Lung (tissue), 12 donors: ENCODE data around the gene STX18. TPM values are rescaled to one million over a fixed set of nuclear protein-coding genes. Genes with fewer than 3 reads are reported as not detected.

Experiments used
- ATAC-seq: fragments of 200-7000 bp; cut with Tn5 transposase; one replicate; pipeline ENCODE4 v1.9.1; 2020; ENCODE audit warnings: moderate number of reproducible peaks; ENCODE audit not compliant: insufficient read depth, low FRiP score
- DNase-seq, 3 donors: peaks; one replicate each; pipeline ENCODE4 v3.0.0-alpha.2; 2013 to 2017
- H3K27ac ChIP-seq, 2 donors: one replicate each; pipeline ENCODE4 v1.5.1; 2013; ENCODE audit warnings: mild to moderate bottlenecking in 2 of 2, moderate library complexity in 2 of 2, control low read depth in 1 of 2, inconsistent platforms in 1 of 2, low read depth in 1 of 2, low read length in 1 of 2
- H3K27me3 ChIP-seq, 3 donors: one replicate each; pipeline ENCODE4 v1.5.1; 2013; ENCODE audit warnings: low read length in 2 of 3; ENCODE audit not compliant: control insufficient read depth in 3 of 3, insufficient read depth in 3 of 3
- H3K36me3 ChIP-seq, 4 donors: one replicate each; pipeline ENCODE4 v1.5.1; 2013; ENCODE audit warnings: low read length in 4 of 4, mild to moderate bottlenecking in 1 of 4, moderate library complexity in 1 of 4; ENCODE audit not compliant: control insufficient read depth in 4 of 4, insufficient read depth in 4 of 4
- H3K4me1 ChIP-seq, 5 donors: one replicate each; pipeline ENCODE4 v1.5.1; 2013; ENCODE audit warnings: low read length in 5 of 5, mild to moderate bottlenecking in 2 of 5, moderate library complexity in 1 of 5; ENCODE audit not compliant: control insufficient read depth in 5 of 5, insufficient read depth in 5 of 5
- H3K4me3 ChIP-seq: one replicate; pipeline ENCODE4 v1.5.1; 2013; ENCODE audit warnings: mild to moderate bottlenecking, control low read depth, moderate library complexity
- H3K9ac ChIP-seq, 2 donors: one replicate each; pipeline ENCODE4 v1.5.1; 2013; ENCODE audit warnings: low read length in 2 of 2, control low read depth in 1 of 2; ENCODE audit not compliant: insufficient read depth in 1 of 2
- H3K9me3 ChIP-seq, 4 donors: one replicate each; pipeline ENCODE4 v1.5.1; 2013; ENCODE audit warnings: low read length in 3 of 4, mild to moderate bottlenecking in 1 of 4, moderate library complexity in 1 of 4; ENCODE audit not compliant: control insufficient read depth in 4 of 4, insufficient read depth in 3 of 4
- WGBS, 2 donors: extraction: QIAGEN DNeasy Blood & Tissue Kit; methylation state at CpG; one replicate each; pipeline ENCODE4 v1.1.7; 2013; 5-methylcytosine and 5-hydroxymethylcytosine counted together
- polyA plus RNA-seq, 2 donors: library from polyadenylated mRNA; stranded (reverse); fragments of 200-250 nt; gene quantifications; one replicate each; pipeline ENCODE4 v1.2.1, GENCODE V29; 2013
- total RNA-seq, 2 donors: library from RNA; depleted of rRNA in 1 of 2; stranded (reverse); fragments of >200 nt in 1 of 2; gene quantifications; one replicate each; pipeline ENCODE4 v1.2.1, GENCODE V29; 2014 to 2021
- TF ChIP-seq, protein P1 (sequence below): IDR thresholded peaks from 2 replicates; pipeline ENCODE4 v1.5.1; 2012; ENCODE audit warnings: mild to moderate bottlenecking; ENCODE audit errors: control extremely low read depth, extremely low read depth
- donor health status: control.
- donor health status: control.
- donor health status: Bipolar disorder and iron deficiency.
- donor health status: healthy.
- donor health status: DM: yes; HTN: yes; CAD: no.

The STX18 gene
- total and polyA plus RNA-seq, 4 donors: 16.2 to 34.1 (median 24.8) TPM

DNA sequence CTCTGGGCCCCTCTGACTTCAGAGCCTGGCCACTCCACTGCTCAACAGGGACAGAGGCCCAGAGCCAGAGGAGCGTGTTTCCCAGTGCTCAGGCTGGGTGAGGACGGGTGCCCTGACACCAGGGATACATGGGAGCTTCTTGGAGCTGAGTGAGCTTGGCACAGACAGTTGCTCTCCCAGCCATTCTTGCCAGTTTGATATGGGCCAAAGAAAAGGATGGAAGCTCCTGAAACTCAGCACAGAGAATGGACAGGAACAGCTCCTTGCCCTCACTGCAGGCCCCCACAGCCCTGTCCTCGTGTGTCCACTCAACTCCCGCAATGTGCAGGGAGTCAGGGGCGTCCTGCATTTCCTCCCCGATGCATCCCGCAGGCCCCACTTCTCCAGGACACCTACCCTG is 116.2 kb downstream of the STX18 start:
- peaks cover 14 to 37% (median 16%) of the 10 kb centered on the region in 4 donors for H3K36me3 ChIP-seq
- DNase-seq: no peak
- H3K4me3 ChIP-seq: no peak overlapping the region
- H3K9me3 ChIP-seq: no peaks in the 10 kb centered on the region
- TF ChIP-seq, protein P1, sequence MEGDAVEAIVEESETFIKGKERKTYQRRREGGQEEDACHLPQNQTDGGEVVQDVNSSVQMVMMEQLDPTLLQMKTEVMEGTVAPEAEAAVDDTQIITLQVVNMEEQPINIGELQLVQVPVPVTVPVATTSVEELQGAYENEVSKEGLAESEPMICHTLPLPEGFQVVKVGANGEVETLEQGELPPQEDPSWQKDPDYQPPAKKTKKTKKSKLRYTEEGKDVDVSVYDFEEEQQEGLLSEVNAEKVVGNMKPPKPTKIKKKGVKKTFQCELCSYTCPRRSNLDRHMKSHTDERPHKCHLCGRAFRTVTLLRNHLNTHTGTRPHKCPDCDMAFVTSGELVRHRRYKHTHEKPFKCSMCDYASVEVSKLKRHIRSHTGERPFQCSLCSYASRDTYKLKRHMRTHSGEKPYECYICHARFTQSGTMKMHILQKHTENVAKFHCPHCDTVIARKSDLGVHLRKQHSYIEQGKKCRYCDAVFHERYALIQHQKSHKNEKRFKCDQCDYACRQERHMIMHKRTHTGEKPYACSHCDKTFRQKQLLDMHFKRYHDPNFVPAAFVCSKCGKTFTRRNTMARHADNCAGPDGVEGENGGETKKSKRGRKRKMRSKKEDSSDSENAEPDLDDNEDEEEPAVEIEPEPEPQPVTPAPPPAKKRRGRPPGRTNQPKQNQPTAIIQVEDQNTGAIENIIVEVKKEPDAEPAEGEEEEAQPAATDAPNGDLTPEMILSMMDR: no peak
- H3K27ac ChIP-seq: no peak overlapping the region
- peaks cover 0 to 3% (median 0%) of the 10 kb centered on the region in 5 donors for H3K4me1 ChIP-seq
- ATAC-seq: no peak
- H3K9ac ChIP-seq: no peak overlapping the region
- no peaks in the 10 kb centered on the region for H3K27me3 ChIP-seq
- 93 to 94% methylated on average over 7 of the region's 7 CpGs for WGBS, 2 donors

GRCh38 chr4:4425119-4425690 is 116.6 kb downstream of the STX18 start:
- H3K9ac ChIP-seq: no peak overlapping the region

DNA sequence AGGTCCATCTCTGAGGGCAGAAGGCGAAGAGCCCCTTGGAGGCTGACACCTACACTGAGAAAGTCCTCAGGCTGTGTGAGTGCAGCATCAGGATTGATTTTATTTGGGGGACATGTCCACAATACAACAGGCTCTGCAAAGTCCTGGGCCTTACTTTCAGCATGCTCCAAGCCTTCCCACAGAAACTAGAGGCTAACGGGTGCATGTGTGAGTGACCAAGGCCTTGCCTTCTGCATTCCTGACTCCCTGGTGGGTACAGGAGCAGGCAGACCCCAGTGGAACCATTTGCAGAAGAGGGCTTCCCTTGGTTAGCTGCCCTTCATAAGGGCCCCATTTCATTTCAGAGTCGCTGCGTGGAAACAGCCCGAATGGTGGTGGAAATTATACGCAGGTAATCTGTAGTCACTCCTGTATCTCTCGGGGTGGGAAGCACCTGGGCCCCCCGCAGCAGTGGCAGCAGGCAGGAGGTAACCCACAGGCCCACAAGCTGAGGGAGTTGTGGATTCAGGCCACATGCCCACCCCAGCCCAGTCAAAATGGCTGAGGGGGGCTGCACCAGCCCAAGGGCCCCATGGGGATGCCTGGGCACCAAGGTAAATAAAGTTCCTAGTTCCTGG is 117.2 kb downstream of the STX18 start:
- peaks cover 0 to 3% (median 0%) of the 10 kb centered on the region in 5 donors for H3K4me1 ChIP-seq

More at GRCh38 chr4:4425119-4425690, 116.6 kb downstream of the STX18 start:
- Histone ChIP-seq H3K27me3 (no peaks in the 10 kb centered on the region), H3K4me1 (peaks cover 0 to 3% (median 0%) of the 10 kb centered on the region in 5 donors), H3K4me3 (no peak overlapping the region), H3K9me3 (no peaks in the 10 kb centered on the region), H3K27ac (no peak overlapping the region), H3K36me3 (peaks cover 17 to 42% (median 19%) of the 10 kb centered on the region in 4 donors)
- no peak for DNase-seq
- no peak for ATAC-seq
- TF ChIP-seq, protein P1: no peak
- WGBS, 2 donors: 87 to 88% methylated on average over 13 of the region's 13 CpGs

More for the DNA sequence above, 117.2 kb downstream of the STX18 start:
- Histone ChIP-seq H3K36me3 (peaks cover 22 to 46% (median 25%) of the 10 kb centered on the region in 4 donors), H3K9me3 (no peaks in the 10 kb centered on the region), H3K4me3 (no peak overlapping the region), H3K9ac (no peak overlapping the region), H3K27me3 (no peaks in the 10 kb centered on the region), H3K27ac (no peak overlapping the region)
- WGBS, 2 donors: 89% methylated on average over 8 of the region's 8 CpGs
- ATAC-seq (no peak), DNase-seq (no peak)
- TF ChIP-seq, protein P1: no peak
